ENCODE measurements around the gene IL17RA. TPM values are rescaled to one million over a fixed set of nuclear protein-coding genes. Genes with fewer than 3 reads are reported as not detected.
"Not testable (repeated sequence)": the region's sequence is repeated elsewhere in the genome, so short reads cannot be mapped to it uniquely, and the experiment has no call there.

The IL17RA gene
- total RNA-seq = 6.0 TPM
- long read RNA-seq, full-length matches to known transcripts = 1 of 10 reads
- long read RNA-seq, partial matches to known transcripts = 4 of 10 reads
- long read RNA-seq, other reads (novel, unspliced or antisense) = 5 of 10 reads

- DNase-seq (ENCODE audit: low spot score) = peak; percentile 98
- intact Hi-C loops (cut with DNase I) = loop anchor here (2.0 to 5.0 kb wide), 2 partner anchors 38 to 74 kb away; partner anchors contain the start of genes HDHD5 and TMEM121B
These were observed at the start of gene IL17RA for GRCh38 chr22:17084554-17085276. Gene IL17RA, plus strand, starts transcription at chr22:17085000. Its CDS starts 92 bp downstream, at chr22:17085092.

- DNase-seq (ENCODE audit: low spot score) = no peak
- intact Hi-C loops (cut with DNase I) = no loop called here
These were observed 49.6 kb upstream of the IL17RA start for GRCh38 chr22:17035246-17035645.

- DNase-seq (ENCODE audit: low spot score); intact Hi-C loops (cut with DNase I): not testable (repeated sequence)
These were observed 48.6 kb upstream of the IL17RA start for GRCh38 chr22:17035976-17036841.

GRCh38 chr22:17036842-17037711 lies 47.7 kb upstream of the IL17RA start:
- DNase-seq (ENCODE audit: low spot score); intact Hi-C loops (cut with DNase I): not testable (repeated sequence)

- DNase-seq (ENCODE audit: low spot score) = no peak
- intact Hi-C loops (cut with DNase I) = no loop called here
These were observed 41.3 kb upstream of the IL17RA start for GRCh38 chr22:17043521-17043920.

GRCh38 chr22:17046566-17047348 lies 38.0 kb upstream of the IL17RA start:
- intact Hi-C loops (cut with DNase I) = no loop called here

GRCh38 chr22:17047656-17048055 lies 37.1 kb upstream of the IL17RA start:
- intact Hi-C loops (cut with DNase I) = no loop called here
- no peak for DNase-seq (ENCODE audit: low spot score)

More at GRCh38 chr22:17046566-17047348, 38.0 kb upstream of the IL17RA start:
- DNase-seq (ENCODE audit: low spot score) = no peak

- intact Hi-C loops (cut with DNase I) = loop anchor here (5.0 kb wide), 1 partner anchor 139 kb away; no protein-coding TSS in a partner anchor
- no peak for DNase-seq (ENCODE audit: low spot score)
These were observed 28.7 kb upstream of the IL17RA start for GRCh38 chr22:17056058-17056457.

- intact Hi-C loops (cut with DNase I) = loop anchor here (5.0 kb wide), 1 partner anchor 140 kb away; no protein-coding TSS in a partner anchor
- DNase-seq (ENCODE audit: low spot score) = no peak
These were observed 28.0 kb upstream of the IL17RA start for GRCh38 chr22:17056807-17057206.

GRCh38 chr22:17057959-17058814 lies 26.6 kb upstream of the IL17RA start:
- intact Hi-C loops (cut with DNase I) = loop anchor here (5.0 kb wide), 1 partner anchor 141 kb away; no protein-coding TSS in a partner anchor
- DNase-seq (ENCODE audit: low spot score) = no peak

- intact Hi-C loops (cut with DNase I) = no loop called here
- DNase-seq (ENCODE audit: low spot score) = no peak
These were observed 24.7 kb upstream of the IL17RA start for GRCh38 chr22:17060126-17060525.

- no peak for DNase-seq (ENCODE audit: low spot score)
- intact Hi-C loops (cut with DNase I) = no loop called here
These were observed 21.2 kb upstream of the IL17RA start for GRCh38 chr22:17063411-17064106.

- intact Hi-C loops (cut with DNase I) = no loop called here
- DNase-seq (ENCODE audit: low spot score) = no peak
These were observed 20.2 kb upstream of the IL17RA start for GRCh38 chr22:17064498-17065100.

GRCh38 chr22:17065433-17065832 lies 19.4 kb upstream of the IL17RA start:
- DNase-seq (ENCODE audit: low spot score) = no peak
- intact Hi-C loops (cut with DNase I) = no loop called here

- intact Hi-C loops (cut with DNase I) = no loop called here
- DNase-seq (ENCODE audit: low spot score) = no peak
These were observed 11.9 kb upstream of the IL17RA start for GRCh38 chr22:17072877-17073276.

GRCh38 chr22:17074648-17075002 lies 10.2 kb upstream of the IL17RA start:
- intact Hi-C loops (cut with DNase I) = loop anchor here (5.0 kb wide), 2 partner anchors 98 to 428 kb away; no protein-coding TSS in a partner anchor
- DNase-seq (ENCODE audit: low spot score) = no peak

Measured in cardiac septum (tissue), 1 donor.